Measurements from ENCODE around the gene KATNAL1. TPM values are rescaled to one million over a fixed set of nuclear protein-coding genes. Genes with fewer than 3 reads are reported as not detected.

KATNAL1 gene
- polyA plus RNA-seq, 3 donors, result 0.49 to 1.2 (median 1.0) TPM

DNA sequence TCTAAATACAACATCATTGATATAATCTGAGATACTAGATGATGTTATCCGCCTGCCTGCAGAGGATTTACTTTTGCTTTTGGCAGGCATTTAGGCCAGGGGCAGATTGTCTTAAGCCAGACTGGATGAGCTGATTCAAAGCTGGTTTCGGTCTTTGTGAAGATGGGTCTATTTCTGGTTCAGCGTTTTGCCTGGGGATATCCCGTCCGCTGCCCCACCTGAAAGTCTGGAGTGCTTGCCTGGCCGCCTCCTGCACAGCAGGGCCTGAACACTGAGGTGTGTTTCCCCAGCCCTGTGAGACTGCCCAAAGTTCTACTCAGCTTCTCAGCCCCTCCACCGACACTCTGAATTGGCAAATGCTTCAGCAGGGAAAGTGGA lies 149.7 kb downstream of the KATNAL1 start:
- Mint-ChIP-seq H3K27ac (no peak overlapping the region), H3K27me3 (ENCODE audit: low read depth in 3 of 3) (peaks cover 1 to 4% (median 2%) of the 10 kb centered on the region in 3 donors), H3K4me3 (no peak overlapping the region), H3K36me3 (no peaks in the 10 kb centered on the region), H3K4me1 (no peaks in the 10 kb centered on the region), H3K9me3 (peaks cover 0 to 3% (median 0%) of the 10 kb centered on the region in 7 donors)
- Histone ChIP-seq H3K4me3 (replicated peaks in 1 of 3; ENCODE audit: low read depth in 2 of 3, low read length in 3 of 3) (no peak overlapping the region), H3K27ac (ENCODE audit: low read depth in 1 of 2, low read length in 2 of 2) (no peak overlapping the region), H2AFZ (ENCODE audit: insufficient read depth, low read depth, low read length, poor library complexity, severe bottlenecking) (no peak overlapping the region), H3K79me2 (ENCODE audit: insufficient read depth, low read length) (no peaks in the 10 kb centered on the region), H3K36me3 (replicated peaks in 1 of 2; ENCODE audit: control insufficient read depth in 1 of 2, insufficient read depth in 2 of 2, low read length in 2 of 2) (no peaks in the 10 kb centered on the region), H3K4me2 (replicated peaks; ENCODE audit: extremely low read depth, low read length, poor library complexity, severe bottlenecking) (no peak overlapping the region), H4K20me1 (ENCODE audit: insufficient read depth, low read length) (no peaks in the 10 kb centered on the region), H3K9me3 (replicated peaks in 1 of 2; ENCODE audit: control insufficient read depth in 1 of 2, insufficient read depth in 1 of 2, low read length in 2 of 2) (no peaks in the 10 kb centered on the region), H3K9ac (ENCODE audit: insufficient read depth, low read length, poor library complexity, severe bottlenecking) (no peak overlapping the region), H3K4me1 (ENCODE audit: control insufficient read depth in 1 of 2, insufficient read depth in 2 of 2, low read length in 2 of 2) (no peaks in the 10 kb centered on the region), H3K27me3 (ENCODE audit: control insufficient read depth in 2 of 2, insufficient read depth in 2 of 2, low read length in 2 of 2) (no peaks in the 10 kb centered on the region)
- no peak for DNase-seq
- TF ChIP-seq CTCF (IDR thresholded peaks at IDR 0.05), result no peak
- 96% methylated on average over 6 of the region's 7 CpGs for WGBS (ENCODE audit: insufficient coverage)
- intact Hi-C loops (cut with micrococcal nuclease), result no loop called here

DNA sequence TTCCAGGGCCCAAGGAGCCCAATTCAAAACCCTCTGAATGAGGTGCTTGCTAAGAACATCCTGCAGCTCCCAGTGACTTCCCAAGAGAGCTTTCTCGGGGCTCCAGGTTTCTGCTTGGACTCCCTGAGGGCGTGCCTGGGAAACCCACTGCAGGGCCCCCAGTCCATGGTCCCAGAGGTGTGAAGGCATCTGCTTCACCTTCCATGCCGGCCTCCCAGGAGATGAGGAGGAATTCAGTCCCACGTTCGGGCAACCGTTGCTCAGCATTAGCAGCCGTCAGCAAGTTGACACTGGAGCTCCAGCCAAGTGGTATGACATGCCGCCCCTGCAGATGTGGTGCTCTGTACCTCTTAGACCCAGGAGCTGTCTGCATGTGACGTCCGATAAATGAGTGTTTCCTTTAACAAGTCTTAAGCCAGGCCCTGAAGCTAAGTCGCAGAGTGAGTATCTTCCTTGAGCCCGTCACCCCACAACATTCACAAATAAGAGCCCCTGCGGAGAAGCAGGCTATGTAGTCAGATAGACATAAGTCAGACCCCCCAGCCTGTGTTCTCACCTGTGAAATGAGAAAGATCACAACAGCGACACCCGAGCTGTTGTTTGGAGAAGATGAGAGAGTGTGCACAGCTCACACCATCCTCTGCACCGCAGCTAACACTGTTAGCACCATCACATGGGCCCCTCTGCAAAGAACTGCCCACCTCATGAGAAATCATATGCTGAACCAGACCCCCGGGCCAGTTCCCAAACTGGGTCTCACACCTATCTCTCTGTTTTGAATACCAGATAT lies 150.3 kb downstream of the KATNAL1 start:
- Histone ChIP-seq H3K4me3 (replicated peaks in 1 of 3; ENCODE audit: low read depth in 2 of 3, low read length in 3 of 3) (no peak overlapping the region), H3K9me3 (replicated peaks in 1 of 2; ENCODE audit: control insufficient read depth in 1 of 2, insufficient read depth in 1 of 2, low read length in 2 of 2) (no peaks in the 10 kb centered on the region), H3K4me1 (ENCODE audit: control insufficient read depth in 1 of 2, insufficient read depth in 2 of 2, low read length in 2 of 2) (no peaks in the 10 kb centered on the region), H3K36me3 (replicated peaks in 1 of 2; ENCODE audit: control insufficient read depth in 1 of 2, insufficient read depth in 2 of 2, low read length in 2 of 2) (no peaks in the 10 kb centered on the region), H3K9ac (ENCODE audit: insufficient read depth, low read length, poor library complexity, severe bottlenecking) (no peak overlapping the region), H3K27ac (ENCODE audit: low read depth in 1 of 2, low read length in 2 of 2) (no peak overlapping the region), H3K4me2 (replicated peaks; ENCODE audit: extremely low read depth, low read length, poor library complexity, severe bottlenecking) (no peak overlapping the region), H4K20me1 (ENCODE audit: insufficient read depth, low read length) (no peaks in the 10 kb centered on the region), H3K27me3 (ENCODE audit: control insufficient read depth in 2 of 2, insufficient read depth in 2 of 2, low read length in 2 of 2) (no peaks in the 10 kb centered on the region), H3K79me2 (ENCODE audit: insufficient read depth, low read length) (no peaks in the 10 kb centered on the region), H2AFZ (ENCODE audit: insufficient read depth, low read depth, low read length, poor library complexity, severe bottlenecking) (no peak overlapping the region)
- no peak for DNase-seq
- intact Hi-C loops (cut with micrococcal nuclease), result no loop called here
- no peak for TF ChIP-seq CTCF (IDR thresholded peaks at IDR 0.05)
- Mint-ChIP-seq H3K9me3 (peaks cover 0 to 3% (median 0%) of the 10 kb centered on the region in 7 donors), H3K27ac (no peak overlapping the region), H3K4me1 (no peaks in the 10 kb centered on the region), H3K4me3 (no peak overlapping the region), H3K36me3 (no peaks in the 10 kb centered on the region), H3K27me3 (ENCODE audit: low read depth in 3 of 3) (peaks cover 1 to 4% (median 2%) of the 10 kb centered on the region in 3 donors)
- WGBS (ENCODE audit: insufficient coverage), result 94% methylated on average over 8 of the region's 17 CpGs

All from CD14-positive monocyte (primary cell).